Measurements from ENCODE around the gene ARHGDIG. TPM values are rescaled to one million over a fixed set of nuclear protein-coding genes. Genes with fewer than 3 reads are reported as not detected.

The ARHGDIG gene
- total RNA-seq, 2 experiments from 2014 or later, result not detected

- Histone ChIP-seq H3K4me2 (ENCODE audit: low read length) (no peak overlapping the region), H3K79me2 (ENCODE audit: insufficient read depth, low read depth, low read length) (no peaks in the 10 kb centered on the region), H3K4me3 (ENCODE audit: low read depth, low read length, poor library complexity, severe bottlenecking) (no peak overlapping the region), H3K27ac (ENCODE audit: low read depth, low read length, poor library complexity, severe bottlenecking) (no peak overlapping the region), H3K9me2 (ENCODE audit: insufficient read depth, low read length) (no peaks in the 10 kb centered on the region), H3K36me3 (ENCODE audit: insufficient read depth, low read length) (no peaks in the 10 kb centered on the region), H2AFZ (ENCODE audit: low read length) (no peak overlapping the region), H3K4me1 (ENCODE audit: insufficient read depth, low read length, poor library complexity, severe bottlenecking) (no peaks in the 10 kb centered on the region), H3K9me3 (ENCODE audit: low read length) (no peaks in the 10 kb centered on the region), H4K20me1 (ENCODE audit: insufficient read depth, low read length) (no peaks in the 10 kb centered on the region)
- POLR2A ChIA-PET, result no interaction called here
- BruUV-seq (replicated peaks), result no TSS peak
- no peak for TF ChIP-seq CTCF (conservative IDR thresholded peaks at IDR 0.05; ENCODE audit: low read length)
- no peak for TF ChIP-seq EZH2phosphoT487 (IDR thresholded peaks at IDR 0.05; ENCODE audit: borderline replicate concordance, low read depth, low read length)
- CTCF ChIA-PET (ENCODE audit: unreplicated experiment), result no interaction called here
- DNase-seq (ENCODE audit: low spot score), result no peak
- intact Hi-C loops (cut with micrococcal nuclease; ENCODE audit: unreplicated experiment), result no loop called here
Observed at GRCh38 chr16:280005-280460, 358 bp upstream of the ARHGDIG start.

DNA sequence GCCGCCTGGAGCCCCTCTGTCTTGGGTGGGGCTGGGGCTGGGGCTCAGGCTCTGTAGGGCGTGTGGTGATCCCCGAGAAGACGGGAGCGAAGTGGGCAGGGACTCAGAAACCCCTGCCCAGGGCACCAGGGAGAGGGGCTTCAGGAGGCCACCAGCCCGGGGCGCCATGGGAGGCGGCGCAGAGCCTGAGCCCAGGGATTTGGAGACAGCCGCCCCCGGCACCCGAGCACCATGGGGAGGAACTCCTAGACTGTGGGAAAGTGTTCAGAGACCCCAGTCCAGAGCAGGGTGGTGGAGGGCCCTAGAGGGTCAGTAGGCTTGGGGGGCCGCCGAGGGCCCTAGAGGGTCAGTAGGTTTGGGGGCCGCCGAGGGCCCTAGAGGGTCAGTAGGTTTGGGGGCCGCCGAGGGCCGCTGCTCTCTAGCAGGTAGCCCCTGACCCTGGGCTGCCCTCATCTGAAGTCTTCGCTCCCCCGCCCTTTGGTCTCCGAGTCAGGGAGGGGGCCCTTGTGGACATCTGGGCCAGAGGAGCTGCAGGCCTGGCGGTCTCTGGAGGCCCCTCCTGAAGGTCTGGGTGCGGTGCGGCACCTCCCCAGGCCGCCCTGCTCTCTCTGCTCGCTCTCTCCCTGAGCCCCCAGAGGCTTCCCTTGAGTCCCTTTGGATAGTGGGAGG, 734 bp downstream of the ARHGDIG start:
- POLR2A ChIA-PET, result no interaction called here
- CTCF ChIA-PET (ENCODE audit: unreplicated experiment), result no interaction called here
- Histone ChIP-seq H3K9me3 (ENCODE audit: low read length) (no peaks in the 10 kb centered on the region), H4K20me1 (ENCODE audit: insufficient read depth, low read length) (no peaks in the 10 kb centered on the region), H2AFZ (ENCODE audit: low read length) (no peak overlapping the region), H3K36me3 (ENCODE audit: insufficient read depth, low read length) (no peaks in the 10 kb centered on the region), H3K79me2 (ENCODE audit: insufficient read depth, low read depth, low read length) (no peaks in the 10 kb centered on the region), H3K4me3 (ENCODE audit: low read depth, low read length, poor library complexity, severe bottlenecking) (no peak overlapping the region), H3K9me2 (ENCODE audit: insufficient read depth, low read length) (no peaks in the 10 kb centered on the region), H3K4me2 (ENCODE audit: low read length) (no peak overlapping the region), H3K27ac (ENCODE audit: low read depth, low read length, poor library complexity, severe bottlenecking) (no peak overlapping the region), H3K4me1 (ENCODE audit: insufficient read depth, low read length, poor library complexity, severe bottlenecking) (no peaks in the 10 kb centered on the region)
- TF ChIP-seq EZH2phosphoT487 (IDR thresholded peaks at IDR 0.05; ENCODE audit: borderline replicate concordance, low read depth, low read length), result no peak
- no peak for TF ChIP-seq CTCF (conservative IDR thresholded peaks at IDR 0.05; ENCODE audit: low read length)
- intact Hi-C loops (cut with micrococcal nuclease; ENCODE audit: unreplicated experiment), result no loop called here
- DNase-seq (ENCODE audit: low spot score), result no peak
- BruUV-seq (replicated peaks), result no TSS peak

DNA sequence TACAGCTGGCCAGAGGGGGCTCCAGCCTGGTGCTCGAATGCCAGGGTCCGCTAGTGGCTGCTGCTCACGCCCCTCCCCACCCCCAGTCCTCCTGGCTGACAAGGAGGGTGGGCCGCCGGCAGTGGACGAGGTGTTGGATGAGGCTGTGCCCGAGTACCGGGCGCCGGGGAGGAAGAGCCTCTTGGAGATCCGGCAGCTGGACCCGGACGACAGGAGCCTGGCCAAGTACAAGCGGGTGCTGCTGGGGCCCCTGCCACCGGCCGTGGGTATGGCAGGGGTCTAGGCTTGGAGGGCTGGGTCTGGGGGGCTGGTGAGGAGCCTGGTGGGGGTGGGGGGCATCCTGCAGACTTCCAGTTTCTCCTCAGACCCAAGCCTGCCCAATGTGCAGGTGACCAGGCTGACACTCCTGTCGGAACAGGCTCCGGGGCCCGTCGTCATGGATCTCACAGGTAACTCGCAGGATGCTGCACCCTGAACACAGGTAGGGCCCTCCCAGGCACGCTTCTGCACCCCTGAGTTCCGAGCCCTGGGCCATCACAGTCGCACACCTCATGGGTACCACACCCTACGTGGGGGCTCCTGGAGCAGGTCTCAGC, 1.4 kb downstream of the ARHGDIG start:
- Histone ChIP-seq H3K79me2 (ENCODE audit: insufficient read depth, low read depth, low read length) (no peaks in the 10 kb centered on the region), H3K9me3 (ENCODE audit: low read length) (no peaks in the 10 kb centered on the region), H4K20me1 (ENCODE audit: insufficient read depth, low read length) (no peaks in the 10 kb centered on the region), H3K4me1 (ENCODE audit: insufficient read depth, low read length, poor library complexity, severe bottlenecking) (no peaks in the 10 kb centered on the region), H3K36me3 (ENCODE audit: insufficient read depth, low read length) (no peaks in the 10 kb centered on the region), H3K4me2 (ENCODE audit: low read length) (no peak overlapping the region), H3K4me3 (ENCODE audit: low read depth, low read length, poor library complexity, severe bottlenecking) (no peak overlapping the region), H3K27ac (ENCODE audit: low read depth, low read length, poor library complexity, severe bottlenecking) (no peak overlapping the region), H3K9me2 (ENCODE audit: insufficient read depth, low read length) (no peaks in the 10 kb centered on the region), H2AFZ (ENCODE audit: low read length) (no peak overlapping the region)
- no TSS peak for BruUV-seq (replicated peaks)
- CTCF ChIA-PET (ENCODE audit: unreplicated experiment), result no interaction called here
- no peak for DNase-seq (ENCODE audit: low spot score)
- TF ChIP-seq CTCF (conservative IDR thresholded peaks at IDR 0.05; ENCODE audit: low read length), result no peak
- TF ChIP-seq EZH2phosphoT487 (IDR thresholded peaks at IDR 0.05; ENCODE audit: borderline replicate concordance, low read depth, low read length), result no peak
- intact Hi-C loops (cut with micrococcal nuclease; ENCODE audit: unreplicated experiment), result no loop called here
- POLR2A ChIA-PET, result no interaction called here
